Mucosa of descending colon (tissue), 3 donors: Measurements from ENCODE around the gene BSPRY. TPM values are rescaled to one million over a fixed set of nuclear protein-coding genes. Genes with fewer than 3 reads are reported as not detected.

ENCODE experiments used
- ATAC-seq: fragments of 200-7000 bp; cut with Tn5 transposase; one replicate; pipeline ENCODE4 v1.9.1; 2020; ENCODE audit warnings: mild to moderate bottlenecking, moderate library complexity
- DNase-seq, 3 donors: peaks; one replicate each; pipeline ENCODE4 v3.0.0-alpha.2; 2020
- H3K36me3 ChIP-seq: fragments of 200-600 bp; one replicate; pipeline ENCODE4 v1.8.0; 2021; ENCODE audit warnings: low read depth, mild to moderate bottlenecking
- H3K4me1 ChIP-seq: fragments of 200-600 bp; one replicate; pipeline ENCODE4 v1.8.0; 2021; ENCODE audit warnings: low read depth, mild to moderate bottlenecking
- H3K4me3 ChIP-seq: fragments of 200-600 bp; one replicate; pipeline ENCODE4 v1.8.0; 2021; ENCODE audit warnings: mild to moderate bottlenecking
- H3K9me3 ChIP-seq: fragments of 200-600 bp; one replicate; pipeline ENCODE4 v1.8.0; 2021; ENCODE audit warnings: mild to moderate bottlenecking
- CTCF ChIP-seq: fragments of 200-600 bp; IDR thresholded peaks from one replicate; pipeline ENCODE4 v1.8.0; 2022; ENCODE audit warnings: antibody characterized with exemption, mild to moderate bottlenecking
- intact Hi-C, 2 donors: fragments of 100-400 bp; cut with DNase I in 1 of 2; cut with micrococcal nuclease in 1 of 2; formaldehyde crosslinking; loops; one replicate each; pipeline versions ENCODE4 v1.11.0 to v1.11.1; 2022; cut with DNase I, micrococcal nuclease
- total RNA-seq, 3 donors: library from RNA; stranded (reverse); fragmentation: NEBNext Ultra II Directional in 2 of 3; extraction: Animal tissue kit (Norgen Biotek cat#: 25700) in 2 of 3; gene quantifications; one replicate each; pipeline versions ENCODE4 v1.2.1 to v1.2.4, GENCODE V29; 2021 to 2023
- donor health status: DM: no; HTN: no; CAD: no; lungs with moderate emphysema.
- donor health status: DM: no; HTN: no; CAD: no.
- donor health status: DM: no; HTN: yes; CAD: no.

Gene BSPRY
- total RNA-seq, 3 donors from 2014 or later: 7.4 to 45.0 (median 26.7) TPM

GRCh38 chr9:113307396-113307975, 41.9 kb upstream of the BSPRY start:
- intact Hi-C loops: loop anchor here in 1 of 2 donors (10.0 kb wide), 1 partner anchor 97 kb away; the partner anchor contains the start of gene ALAD
- no peak for TF ChIP-seq CTCF
- no peak for ATAC-seq

GRCh38 chr9:113309204-113309813, 40.0 kb upstream of the BSPRY start:
- Histone ChIP-seq H3K9me3 (no peaks in the 10 kb centered on the region), H3K36me3 (no peaks in the 10 kb centered on the region), H3K4me1 (no peaks in the 10 kb centered on the region), H3K4me3 (no peak overlapping the region)
- TF ChIP-seq CTCF: peak; percentile 29
- ATAC-seq: peak; percentile 67
- intact Hi-C loops: loop anchor here in 1 of 2 donors (10.0 kb wide), 1 partner anchor 95 kb away; the partner anchor contains the start of gene ALAD
- peak in 1 of 3 donors; percentile 61 for DNase-seq

More at GRCh38 chr9:113307396-113307975, 41.9 kb upstream of the BSPRY start:
- Histone ChIP-seq H3K9me3 (no peaks in the 10 kb centered on the region), H3K4me3 (no peak overlapping the region), H3K36me3 (no peaks in the 10 kb centered on the region), H3K4me1 (no peaks in the 10 kb centered on the region)
- no peak for DNase-seq

GRCh38 chr9:113310538-113310937, 38.8 kb upstream of the BSPRY start:
- no peak for TF ChIP-seq CTCF
- ATAC-seq: no peak

GRCh38 chr9:113311961-113312360, 37.4 kb upstream of the BSPRY start:
- Histone ChIP-seq H3K4me1 (no peaks in the 10 kb centered on the region), H3K4me3 (no peak overlapping the region), H3K36me3 (no peaks in the 10 kb centered on the region), H3K9me3 (no peaks in the 10 kb centered on the region)
- no peak for TF ChIP-seq CTCF
- no peak for ATAC-seq
- no peak for DNase-seq
- intact Hi-C loops: no loop called here

More at GRCh38 chr9:113310538-113310937, 38.8 kb upstream of the BSPRY start:
- DNase-seq: no peak
- Histone ChIP-seq H3K36me3 (no peaks in the 10 kb centered on the region), H3K9me3 (no peaks in the 10 kb centered on the region), H3K4me3 (no peak overlapping the region), H3K4me1 (no peaks in the 10 kb centered on the region)
- intact Hi-C loops: no loop called here

GRCh38 chr9:113313261-113313660, 36.1 kb upstream of the BSPRY start:
- intact Hi-C loops: no loop called here
- ATAC-seq: no peak
- Histone ChIP-seq H3K36me3 (no peaks in the 10 kb centered on the region), H3K4me3 (no peak overlapping the region), H3K4me1 (no peaks in the 10 kb centered on the region), H3K9me3 (no peaks in the 10 kb centered on the region)
- TF ChIP-seq CTCF: no peak
- DNase-seq: no peak
